ENCODE results near the gene TRPC4.
"Not testable (repeated sequence)": the region's sequence is repeated elsewhere in the genome, so short reads cannot be mapped to it uniquely, and the experiment has no call there.

TRPC4 gene

GRCh38 chr13:37811441-37811840 lies 58.1 kb downstream of the TRPC4 start:
- no peak for DNase-seq

- DNase-seq: no peak
Observed at GRCh38 chr13:37806666-37807065, 62.9 kb downstream of the TRPC4 start.

DNA sequence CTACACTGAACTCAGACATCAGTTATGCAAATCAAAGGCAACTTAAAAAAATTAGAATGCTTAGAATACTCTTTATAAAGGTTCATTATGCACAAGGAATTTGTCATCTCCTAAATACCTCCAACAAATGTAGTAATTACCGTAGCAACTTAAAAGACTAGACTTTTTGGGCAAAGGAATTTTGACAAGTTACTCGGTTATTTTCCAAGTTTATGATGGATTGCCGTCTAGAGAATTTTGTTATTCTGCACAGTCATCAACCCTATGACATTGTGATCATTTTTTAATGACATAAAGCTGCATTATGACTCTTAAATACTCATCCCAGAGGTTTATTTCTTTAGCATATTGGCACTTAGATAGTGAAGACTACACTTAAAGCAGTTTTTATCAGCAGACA lies 71.9 kb downstream of the TRPC4 start:
- DNase-seq: no peak

DNA sequence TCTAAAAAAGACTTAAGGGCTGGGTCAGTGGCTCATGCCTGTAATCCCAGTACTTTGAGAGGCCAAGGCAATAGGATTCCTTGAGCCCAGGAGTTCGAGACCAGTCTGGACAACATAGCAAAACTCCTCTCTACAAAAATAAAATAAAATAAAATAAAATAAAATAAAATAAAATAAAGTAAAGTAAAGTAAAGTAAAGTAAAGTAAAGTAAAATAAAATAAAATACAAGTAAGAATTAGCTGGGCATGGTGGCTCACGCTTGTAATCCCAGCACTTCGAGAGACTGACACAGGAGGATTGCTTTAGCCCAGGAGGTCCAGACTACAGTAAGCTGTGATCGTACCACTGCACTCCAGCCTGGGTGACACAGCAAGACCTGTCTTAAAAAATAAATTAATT lies 72.8 kb downstream of the TRPC4 start:
- not testable (repeated sequence) for DNase-seq

- no peak for DNase-seq
Observed at GRCh38 chr13:37795326-37795725, 74.2 kb downstream of the TRPC4 start.

- DNase-seq: no peak
Observed at GRCh38 chr13:37791699-37792098, 77.9 kb downstream of the TRPC4 start.

GRCh38 chr13:37788346-37788745 lies 81.2 kb downstream of the TRPC4 start:
- no peak for DNase-seq

DNA sequence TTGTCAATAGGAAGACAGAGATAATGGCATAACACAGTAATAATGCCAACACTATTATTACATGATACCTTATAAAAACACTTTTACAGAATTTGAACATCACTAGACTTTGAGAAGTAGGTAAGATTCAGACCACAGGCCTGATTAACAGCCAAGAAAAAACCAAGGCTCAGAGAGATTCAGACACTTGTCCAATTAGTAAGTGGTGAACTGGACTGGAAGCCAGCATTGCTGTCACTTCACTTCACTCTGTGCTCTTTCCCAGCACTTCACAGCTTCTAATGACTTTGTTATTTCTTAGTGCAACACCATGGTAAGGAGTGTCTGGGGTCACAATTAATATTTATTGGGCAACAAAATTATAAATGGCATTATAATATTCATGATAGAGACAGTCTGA lies 91.9 kb downstream of the TRPC4 start:
- no peak for DNase-seq

- DNase-seq: no peak
Observed at GRCh38 chr13:37775871-37776270, 93.7 kb downstream of the TRPC4 start.

GRCh38 chr13:37772644-37773043 lies 96.9 kb downstream of the TRPC4 start:
- no peak for DNase-seq

DNA sequence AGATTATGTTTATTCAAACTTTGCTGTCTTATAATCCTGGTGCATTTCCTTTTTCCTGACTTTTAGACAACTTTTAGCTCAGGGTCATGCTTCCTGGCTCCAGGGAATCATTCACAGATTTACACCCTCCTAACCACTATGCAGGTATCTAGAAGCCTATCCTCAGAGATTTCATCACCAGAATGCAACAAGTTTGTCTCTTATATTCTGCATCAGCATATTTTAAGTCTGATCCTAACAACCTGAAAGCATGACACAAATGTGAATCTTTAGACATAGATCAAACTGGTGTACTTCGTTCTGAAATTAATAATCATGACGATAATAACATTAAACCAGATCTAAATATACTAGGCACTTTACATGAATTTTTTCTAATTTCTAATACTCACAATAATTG lies 100.0 kb downstream of the TRPC4 start:
- DNase-seq: no peak

- DNase-seq: no peak
Observed at GRCh38 chr13:37769078-37769477, 100.5 kb downstream of the TRPC4 start.

- DNase-seq: no peak
Observed at GRCh38 chr13:37766502-37766901, 103.1 kb downstream of the TRPC4 start.

- no peak for DNase-seq
Observed at GRCh38 chr13:37755349-37755748, 114.2 kb downstream of the TRPC4 start.

DNA sequence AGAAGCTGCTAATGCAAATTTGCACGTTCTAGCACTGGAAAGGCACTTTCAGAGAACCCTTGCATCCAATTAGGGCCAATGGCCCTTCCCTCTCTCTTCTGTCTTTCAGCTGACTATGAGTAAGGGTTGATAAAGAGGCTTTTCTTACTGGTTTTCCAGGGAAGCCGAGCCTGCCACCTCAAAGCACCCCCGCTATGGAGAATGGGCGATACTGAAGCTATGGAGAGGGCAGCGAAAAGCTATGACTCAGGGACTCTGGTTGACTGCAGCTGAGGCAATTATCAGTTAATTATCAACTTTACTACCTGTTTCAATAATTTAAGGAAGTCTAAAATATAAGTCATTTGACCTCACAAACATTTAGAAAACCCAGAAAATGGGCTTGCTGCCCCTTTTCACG lies 115.8 kb downstream of the TRPC4 start:
- no peak for DNase-seq

DNA sequence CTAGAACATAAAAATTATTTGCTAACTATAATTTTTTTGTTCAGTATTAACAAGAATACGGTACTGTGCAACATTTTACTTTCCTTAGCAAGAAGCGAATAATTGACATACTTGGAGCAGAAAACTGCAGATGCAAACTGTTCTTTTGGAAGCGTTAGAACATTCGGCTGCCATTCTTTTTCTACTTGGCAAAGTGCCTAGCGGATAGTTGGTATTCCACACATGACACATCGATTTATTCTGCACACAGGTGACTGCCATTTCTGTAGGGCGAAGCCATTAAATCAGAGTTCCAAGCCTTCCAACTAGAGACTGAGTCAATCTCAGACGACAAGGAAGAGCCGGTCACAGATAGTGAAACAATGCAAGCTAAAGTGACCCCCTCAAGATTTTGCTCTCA lies 117.4 kb downstream of the TRPC4 start:
- DNase-seq: no peak

DNA sequence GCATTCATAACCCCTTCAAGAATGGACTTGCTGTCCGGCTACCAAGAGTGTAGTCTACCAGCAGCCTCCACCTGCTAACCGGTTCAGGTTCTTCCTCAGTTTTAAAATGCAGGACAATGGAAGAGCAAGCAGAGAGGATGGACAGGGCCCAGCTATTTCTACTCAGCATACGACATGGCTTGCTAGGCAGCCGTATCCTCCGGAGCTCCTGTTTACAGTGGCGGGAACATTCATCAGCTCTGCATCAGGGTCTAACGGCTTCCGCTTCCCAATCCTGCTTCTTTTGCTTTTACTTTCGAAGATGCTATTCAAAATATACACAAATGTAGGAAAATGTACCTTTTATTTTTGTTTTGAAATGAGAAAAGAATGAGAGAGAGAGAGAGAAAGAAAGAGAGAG lies 118.5 kb downstream of the TRPC4 start:
- no peak for DNase-seq

DNA sequence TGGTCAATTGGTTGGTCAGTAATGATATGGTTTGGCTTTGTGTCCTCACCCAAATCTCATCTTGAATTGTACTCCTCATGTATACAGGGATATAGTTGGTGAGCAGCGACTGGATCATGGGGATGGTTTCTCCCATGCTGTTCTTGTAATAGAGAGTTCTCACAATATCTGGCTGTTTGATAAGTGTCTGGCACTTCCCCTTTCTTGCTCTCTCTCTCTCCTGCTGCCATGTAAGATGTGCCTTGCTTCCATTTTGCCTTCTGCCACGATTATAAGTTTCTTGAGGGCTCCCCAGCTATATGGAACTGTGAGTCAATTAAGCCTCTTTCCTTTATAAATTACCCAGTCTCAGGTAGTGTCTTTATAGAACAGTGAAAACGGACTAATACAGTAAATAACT lies 120.7 kb downstream of the TRPC4 start:
- no peak for DNase-seq

DNA sequence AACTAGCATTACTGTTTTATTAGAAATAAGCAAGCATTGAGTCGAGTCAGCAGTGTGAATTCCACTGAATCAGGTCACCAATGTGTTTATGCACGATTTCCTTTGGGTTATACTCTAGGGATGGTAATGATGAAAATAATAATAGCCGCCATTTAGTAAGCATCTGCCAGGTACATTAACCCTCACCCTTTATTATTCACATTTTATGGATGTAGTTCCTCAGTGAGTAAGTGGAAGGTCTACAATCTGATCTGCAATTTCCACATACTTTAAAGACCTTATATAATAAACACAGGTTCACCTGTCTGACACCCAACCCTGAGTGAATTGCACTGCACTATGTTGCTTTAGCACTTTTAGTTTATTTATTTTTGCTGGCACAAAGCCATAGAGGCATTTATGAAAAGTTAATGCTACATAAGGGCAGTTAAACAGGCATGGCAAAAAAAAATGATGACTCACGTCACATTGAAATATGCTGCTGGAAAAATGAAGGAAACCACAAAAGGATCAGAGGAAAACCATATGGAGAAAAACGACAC lies 122.4 kb downstream of the TRPC4 start:
- DNase-seq: no peak

GRCh38 chr13:37741536-37741935 lies 128.0 kb downstream of the TRPC4 start:
- DNase-seq: no peak

DNA sequence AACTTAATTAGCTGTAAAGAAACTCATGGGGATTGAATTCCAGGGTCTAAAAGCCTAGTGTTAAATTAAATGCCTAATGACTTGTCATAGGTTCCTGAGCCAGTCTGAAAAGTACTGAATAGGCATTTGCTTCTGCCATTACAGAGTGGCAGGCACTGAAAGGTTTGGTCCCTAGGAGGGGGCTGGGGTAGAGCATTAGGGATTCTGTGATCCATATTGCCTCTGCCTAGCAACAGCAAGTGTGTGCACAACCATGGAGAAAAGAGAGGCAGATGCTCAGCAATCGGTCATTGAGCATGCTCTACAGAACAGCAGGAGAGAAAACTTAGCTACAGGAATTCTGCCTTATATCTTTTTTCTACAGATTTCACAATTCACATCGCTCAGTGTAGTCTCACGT lies 133.5 kb downstream of the TRPC4 start:
- DNase-seq: no peak

DNA sequence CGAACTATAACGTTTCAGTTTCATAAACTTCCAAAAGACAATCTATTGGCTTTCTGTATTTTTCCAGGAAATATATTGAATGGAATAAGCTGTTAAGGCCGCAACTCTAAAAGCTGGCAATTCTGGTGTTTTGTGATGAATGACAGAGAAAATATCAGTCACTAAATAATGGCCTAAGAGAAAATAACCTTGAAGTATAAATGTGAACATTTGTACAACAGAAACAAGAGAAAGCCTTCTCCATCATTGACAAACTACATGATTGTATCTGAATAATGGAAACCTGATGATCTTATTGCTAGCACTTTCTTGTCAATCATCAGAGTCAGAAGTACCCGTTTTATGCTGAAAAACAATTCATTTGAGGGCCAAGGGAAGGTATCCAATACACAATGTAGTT lies 134.3 kb downstream of the TRPC4 start:
- no peak for DNase-seq

DNA sequence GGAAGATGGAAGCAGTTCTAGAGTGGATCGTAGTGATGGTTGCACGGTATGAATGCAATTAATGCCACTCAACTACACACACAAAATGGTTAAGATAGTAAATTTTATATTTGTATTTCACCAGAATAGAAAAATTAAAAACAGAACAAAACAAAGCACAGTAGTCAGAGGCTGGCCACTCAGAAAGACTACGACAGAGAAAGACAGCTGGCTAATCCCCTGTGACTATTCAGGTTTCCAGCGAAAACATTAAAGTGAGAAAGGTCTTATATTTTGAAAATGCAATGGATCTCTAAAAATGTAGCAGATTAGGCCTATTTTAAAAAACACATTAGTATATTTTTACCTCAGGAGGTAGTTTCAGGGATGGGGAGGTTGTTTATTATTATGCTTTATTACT lies 139.7 kb downstream of the TRPC4 start:
- DNase-seq: no peak

DNA sequence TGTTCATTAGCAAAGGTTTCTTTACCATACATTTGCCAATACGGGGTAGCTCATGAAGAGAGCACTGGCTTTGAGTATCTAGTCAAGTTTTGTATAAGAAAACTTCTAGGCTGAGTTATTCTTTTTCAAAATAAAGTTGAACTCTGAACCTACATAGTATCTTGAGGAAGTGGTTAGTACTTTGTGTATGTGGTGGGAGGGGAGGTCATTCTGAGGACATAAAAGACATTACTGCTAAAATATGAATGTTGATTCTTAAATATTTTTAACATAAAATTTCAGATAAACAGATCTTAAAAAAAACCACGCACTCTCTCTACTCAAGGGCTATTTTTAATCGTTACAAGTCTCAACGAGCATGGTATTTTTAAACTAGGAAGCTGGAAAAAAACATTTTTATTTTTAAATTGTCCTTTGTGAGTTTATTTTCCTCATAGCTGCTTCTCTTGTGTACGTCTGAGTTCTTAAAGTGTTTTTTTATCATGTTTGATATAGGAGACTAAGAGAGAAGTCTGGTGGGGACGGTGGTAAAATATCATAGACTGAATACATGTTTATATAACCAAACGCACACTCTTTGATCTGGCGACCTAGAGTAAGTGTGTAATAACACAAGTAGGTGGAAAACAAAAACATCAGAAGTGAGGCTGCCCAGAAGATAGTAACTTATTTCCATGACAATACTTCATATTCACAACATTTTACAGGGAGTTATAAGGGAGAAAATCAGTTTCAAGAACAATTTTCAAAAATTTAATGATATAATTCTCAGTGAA lies 153.0 kb downstream of the TRPC4 start:
- DNase-seq: no peak

DNA sequence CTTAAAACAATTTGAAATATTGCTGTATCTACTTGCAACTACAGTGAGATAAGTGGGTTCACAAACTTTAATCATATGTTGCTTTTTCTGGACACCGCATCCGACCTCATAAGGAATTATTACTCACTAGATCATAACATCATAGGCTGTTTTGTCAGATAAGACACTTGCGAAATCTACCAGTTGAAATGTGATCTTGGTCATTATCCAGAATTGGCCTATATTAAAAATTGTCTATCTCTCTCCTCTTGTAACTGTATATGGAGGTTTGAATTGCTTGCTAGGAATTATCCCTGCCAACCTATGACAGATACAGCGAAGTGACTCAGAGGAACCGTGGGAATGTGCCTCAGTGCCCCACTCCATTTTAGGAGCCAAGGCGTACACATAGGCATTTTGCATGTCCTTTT lies 154.0 kb downstream of the TRPC4 start:
- DNase-seq: no peak
